Muscle layer of duodenum (tissue), 2 donors: Measurements from ENCODE around the gene PSAT1.
A peak's percentile ranks its signal among the peaks of the same experiment; 100 is the strongest.

Source experiments
- H3K27ac ChIP-seq: one replicate; pipeline ENCODE4 v1.7.0; 2013; ENCODE audit warnings: mild to moderate bottlenecking, low read length
- H3K27me3 ChIP-seq: one replicate; pipeline ENCODE4 v1.7.0; 2013; ENCODE audit warnings: low read depth, mild to moderate bottlenecking, control low read depth, low read length
- H3K36me3 ChIP-seq, 2 donors: one replicate each; pipeline ENCODE4 v1.7.0; 2013; ENCODE audit warnings: low read length in 2 of 2, control low read depth in 1 of 2, mild to moderate bottlenecking in 1 of 2; ENCODE audit not compliant: insufficient read depth in 2 of 2, control insufficient read depth in 1 of 2
- H3K4me1 ChIP-seq, 2 donors: one replicate each; pipeline ENCODE4 v1.7.0; 2013; ENCODE audit warnings: low read length in 2 of 2, mild to moderate bottlenecking in 2 of 2, control low read depth in 1 of 2, moderate library complexity in 1 of 2; ENCODE audit not compliant: insufficient read depth in 2 of 2, control insufficient read depth in 1 of 2
- H3K4me3 ChIP-seq, 2 donors: one replicate each; pipeline ENCODE4 v1.7.0; 2013; ENCODE audit warnings: low read length in 2 of 2, low read depth in 1 of 2, mild to moderate bottlenecking in 1 of 2
- H3K9me3 ChIP-seq, 2 donors: one replicate each; pipeline ENCODE4 v1.7.0; 2013; ENCODE audit warnings: low read length in 2 of 2, control low read depth in 1 of 2, mild to moderate bottlenecking in 1 of 2; ENCODE audit not compliant: control insufficient read depth in 1 of 2
- donor health status: healthy.

PSAT1 gene

DNA sequence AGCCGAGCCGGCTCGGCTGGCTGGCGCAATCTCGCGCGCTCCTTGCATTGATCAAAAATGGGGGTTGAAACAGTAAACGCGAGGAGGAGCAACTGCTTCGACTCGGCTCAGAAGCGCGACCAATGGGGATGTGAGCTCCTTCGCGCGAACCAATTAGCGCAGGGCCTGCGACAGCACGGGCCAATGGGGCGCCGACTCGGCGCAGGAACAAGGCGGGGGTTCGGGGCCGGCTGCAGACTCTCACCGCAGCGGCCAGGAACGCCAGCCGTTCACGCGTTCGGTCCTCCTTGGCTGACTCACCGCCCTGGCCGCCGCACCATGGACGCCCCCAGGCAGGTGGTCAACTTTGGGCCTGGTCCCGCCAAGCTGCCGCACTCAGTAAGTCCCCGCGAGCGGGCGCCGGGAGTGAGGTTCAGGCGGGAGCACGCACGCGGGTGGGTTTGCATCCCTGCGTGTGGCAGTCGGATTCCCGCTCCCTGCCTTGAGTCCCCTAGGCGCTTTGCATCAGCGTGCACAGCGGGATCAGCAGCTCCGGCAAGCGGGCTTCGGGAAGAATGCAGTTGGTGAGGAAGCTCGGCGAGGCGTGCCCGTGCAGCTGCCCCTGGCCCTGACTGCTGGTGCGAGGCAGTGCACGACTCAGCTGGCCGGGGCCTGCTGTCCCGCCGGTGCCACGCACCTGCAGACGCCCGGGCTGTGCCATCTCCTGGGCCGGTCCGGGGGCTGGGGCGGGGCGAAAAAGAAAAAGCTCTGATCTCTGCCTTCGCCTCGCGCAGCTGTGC, at the start of gene PSAT1:
TSS of gene PSAT1 (plus strand) at position 233 of the 779 bp plus-strand sequence. CDS start at position 319, 86 bp downstream.
- peaks cover 0 to 28% of the 10 kb centered on the region in 2 donors for H3K4me1 ChIP-seq
- no peaks in the 10 kb centered on the region for H3K9me3 ChIP-seq
- peak within 1 kb of the TSS; percentile 67 to 93 for H3K4me3 ChIP-seq
- H3K36me3 ChIP-seq = peaks cover 0 to 4% of the 10 kb centered on the region in 2 donors
- no peak within 1 kb of the TSS for H3K27ac ChIP-seq
- no peaks in the 10 kb centered on the region for H3K27me3 ChIP-seq

DNA sequence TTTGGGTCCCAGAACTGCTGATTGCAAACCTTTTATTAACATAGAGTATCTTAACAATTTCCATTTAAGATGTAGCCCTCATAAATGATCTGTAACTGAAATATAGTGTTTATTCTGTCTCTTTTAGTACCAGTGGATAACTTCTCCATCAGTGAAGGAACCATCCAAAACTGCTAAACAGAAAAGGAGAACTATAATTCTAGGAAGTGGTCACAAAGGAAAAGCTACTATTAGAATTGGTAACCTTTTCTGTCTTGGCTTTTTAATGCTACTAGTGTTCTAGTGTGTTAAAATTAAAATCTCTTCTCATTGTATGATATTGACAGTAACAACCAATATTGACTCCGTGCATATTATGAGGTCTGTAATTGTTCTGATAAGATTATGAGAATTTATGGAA, 48.3 kb upstream of the PSAT1 start:
- H3K4me3 ChIP-seq = no peak overlapping the region
- H3K36me3 ChIP-seq = no peaks in the 10 kb centered on the region
- no peaks in the 10 kb centered on the region for H3K27me3 ChIP-seq
- H3K4me1 ChIP-seq = no peaks in the 10 kb centered on the region
- H3K27ac ChIP-seq = no peak overlapping the region
- no peaks in the 10 kb centered on the region for H3K9me3 ChIP-seq

- Histone ChIP-seq H3K9me3 (no peaks in the 10 kb centered on the region), H3K4me1 (no peaks in the 10 kb centered on the region), H3K27ac (no peak overlapping the region), H3K36me3 (peaks cover 0 to under 1% of the 10 kb centered on the region in 2 donors), H3K27me3 (no peaks in the 10 kb centered on the region), H3K4me3 (no peak overlapping the region)
Observed at GRCh38 chr9:78249542-78249941, 47.4 kb upstream of the PSAT1 start.

- H3K9me3 ChIP-seq = no peaks in the 10 kb centered on the region
- H3K4me3 ChIP-seq = no peak overlapping the region
- no peaks in the 10 kb centered on the region for H3K4me1 ChIP-seq
- no peaks in the 10 kb centered on the region for H3K27me3 ChIP-seq
- peaks cover 0 to 17% of the 10 kb centered on the region in 2 donors for H3K36me3 ChIP-seq
- no peak overlapping the region for H3K27ac ChIP-seq
Observed at GRCh38 chr9:78252616-78253015, 44.3 kb upstream of the PSAT1 start.

- Histone ChIP-seq H3K9me3 (no peaks in the 10 kb centered on the region), H3K4me1 (no peaks in the 10 kb centered on the region), H3K36me3 (peaks cover 0 to 17% of the 10 kb centered on the region in 2 donors), H3K27ac (no peak overlapping the region), H3K27me3 (no peaks in the 10 kb centered on the region), H3K4me3 (no peak overlapping the region)
Observed at GRCh38 chr9:78253285-78253684, 43.6 kb upstream of the PSAT1 start.

DNA sequence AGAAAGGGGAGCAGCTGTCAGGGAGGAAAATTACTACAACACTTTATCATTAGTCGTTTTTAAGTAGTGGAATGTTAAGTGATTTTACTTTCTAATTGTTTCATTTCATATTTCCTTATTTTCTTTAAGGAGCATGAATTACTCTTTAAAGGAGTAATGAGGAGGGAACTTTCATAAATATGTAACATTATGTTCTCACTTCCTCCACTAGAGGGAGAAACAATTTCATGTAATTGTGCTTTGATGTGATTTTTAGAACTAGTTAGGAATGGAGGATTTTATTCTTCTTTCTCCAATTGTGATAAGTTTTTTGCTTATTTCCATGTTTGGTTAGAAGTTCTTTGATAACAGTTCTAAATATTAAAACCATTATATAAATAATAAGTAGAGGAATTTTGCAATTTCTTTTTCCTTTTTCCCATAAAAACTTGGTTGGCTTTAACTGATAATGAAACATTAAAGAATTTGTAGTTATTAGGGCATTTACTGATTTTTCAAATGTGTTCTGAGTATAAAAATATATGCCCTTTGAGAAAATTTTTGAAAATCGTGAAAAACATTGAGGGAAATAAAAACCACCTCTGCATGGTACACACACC, 35.4 kb upstream of the PSAT1 start:
- Histone ChIP-seq H3K36me3 (peaks cover 16 to 19% of the 10 kb centered on the region in 2 donors), H3K27ac (no peak overlapping the region)

DNA sequence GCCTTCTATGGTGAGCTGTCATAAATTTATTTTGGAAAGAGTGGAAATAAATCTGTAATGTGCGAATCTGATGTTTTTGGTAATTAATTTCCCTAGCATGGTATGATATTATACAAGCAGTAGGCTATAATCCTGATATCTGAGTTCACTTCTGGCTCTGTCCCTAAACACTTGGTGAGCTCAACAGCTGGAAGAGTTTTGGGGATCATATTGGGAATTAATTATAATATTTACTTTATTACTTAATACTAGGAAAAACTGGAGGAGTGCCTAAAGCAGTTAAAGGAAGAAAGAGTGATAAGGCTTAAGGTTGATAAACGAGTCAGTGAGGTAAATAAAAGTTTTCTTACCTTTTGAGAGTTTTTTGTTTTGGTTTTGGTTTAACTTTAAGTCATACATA, 34.3 kb upstream of the PSAT1 start:
- peaks cover 21 to 22% of the 10 kb centered on the region in 2 donors for H3K36me3 ChIP-seq
- H3K4me1 ChIP-seq = no peaks in the 10 kb centered on the region
- H3K4me3 ChIP-seq = no peak overlapping the region
- no peaks in the 10 kb centered on the region for H3K9me3 ChIP-seq
- H3K27ac ChIP-seq = no peak overlapping the region
- no peaks in the 10 kb centered on the region for H3K27me3 ChIP-seq

More for the DNA sequence above, 35.4 kb upstream of the PSAT1 start:
- Histone ChIP-seq H3K9me3 (no peaks in the 10 kb centered on the region), H3K4me3 (no peak overlapping the region), H3K27me3 (no peaks in the 10 kb centered on the region), H3K4me1 (no peaks in the 10 kb centered on the region)

- no peaks in the 10 kb centered on the region for H3K9me3 ChIP-seq
- no peak overlapping the region for H3K27ac ChIP-seq
- H3K4me3 ChIP-seq = no peak overlapping the region
- H3K27me3 ChIP-seq = no peaks in the 10 kb centered on the region
- peaks cover 28 to 33% of the 10 kb centered on the region in 2 donors for H3K36me3 ChIP-seq
- no peaks in the 10 kb centered on the region for H3K4me1 ChIP-seq
Observed at GRCh38 chr9:78267889-78268288, 29.0 kb upstream of the PSAT1 start.

DNA sequence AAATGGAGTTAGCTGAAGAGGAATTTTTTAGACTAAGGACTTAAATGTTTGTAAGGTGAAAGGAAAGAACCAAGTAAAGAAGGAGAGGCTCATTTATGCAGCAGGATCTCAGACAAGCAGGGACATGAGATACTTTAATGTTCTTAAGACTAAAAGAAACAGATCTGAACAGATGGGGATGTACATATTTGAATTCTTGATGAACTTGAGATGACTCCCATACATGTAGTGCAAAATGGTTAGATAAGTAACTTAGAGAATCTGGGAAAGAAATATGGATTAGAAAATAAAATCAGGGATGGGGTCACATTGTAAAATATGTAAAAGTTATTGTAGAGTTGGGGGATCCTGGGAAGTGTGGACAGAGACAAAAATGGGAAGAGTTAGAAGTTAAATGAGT, 27.1 kb upstream of the PSAT1 start:
- Histone ChIP-seq H3K4me3 (no peak overlapping the region), H3K27me3 (no peaks in the 10 kb centered on the region), H3K9me3 (no peaks in the 10 kb centered on the region), H3K27ac (no peak overlapping the region), H3K4me1 (no peaks in the 10 kb centered on the region), H3K36me3 (peaks cover 26 to 33% of the 10 kb centered on the region in 2 donors)

- no peaks in the 10 kb centered on the region for H3K9me3 ChIP-seq
- H3K4me1 ChIP-seq = no peaks in the 10 kb centered on the region
- no peak overlapping the region for H3K4me3 ChIP-seq
- H3K36me3 ChIP-seq = peaks cover 8 to 15% of the 10 kb centered on the region in 2 donors
- H3K27ac ChIP-seq = no peak overlapping the region
- H3K27me3 ChIP-seq = no peaks in the 10 kb centered on the region
Observed at GRCh38 chr9:78272307-78272706, 24.6 kb upstream of the PSAT1 start.

DNA sequence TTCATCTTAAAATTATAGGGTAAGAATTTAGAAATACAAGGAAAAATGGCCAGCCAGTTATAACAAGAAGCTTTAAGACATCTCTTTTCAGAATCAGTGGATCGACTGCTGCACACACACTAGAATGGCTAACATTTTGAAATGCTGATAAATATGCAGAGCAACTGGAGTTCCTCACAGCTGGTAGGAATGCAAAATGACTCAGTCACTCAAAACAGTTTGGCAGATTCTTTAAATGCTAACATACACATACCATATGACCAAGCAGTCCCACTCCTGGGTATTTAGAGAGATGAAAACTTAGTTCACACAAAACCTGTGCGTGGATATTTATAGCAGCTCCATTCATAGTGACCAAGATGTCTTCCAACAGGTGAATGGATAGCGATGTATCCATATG, 23.2 kb upstream of the PSAT1 start:
- Histone ChIP-seq H3K27me3 (no peaks in the 10 kb centered on the region), H3K4me1 (peaks cover 0 to 9% of the 10 kb centered on the region in 2 donors), H3K36me3 (peaks cover 4 to 6% of the 10 kb centered on the region in 2 donors), H3K4me3 (no peak overlapping the region), H3K9me3 (no peaks in the 10 kb centered on the region), H3K27ac (no peak overlapping the region)
